Activated naive CD8-positive, alpha-beta T cell treated with anti-CD3 and anti-CD28 coated beads for 36 hours (primary cell): ENCODE measurements around the gene CBX5. TPM values are rescaled to one million over a fixed set of nuclear protein-coding genes. Genes with fewer than 3 reads are reported as not detected.
"Not testable (repeated sequence)": the region's sequence is repeated elsewhere in the genome, so short reads cannot be mapped to it uniquely, and the experiment has no call there.

ENCODE experiments used
- DNase-seq: peaks from one replicate; pipeline ENCODE4 v3.0.0; 2021
- H3K27ac Mint-ChIP-seq: one replicate; pipeline ENCODE4 v1.8.0; 2022; ENCODE audit warnings: mild to moderate bottlenecking, moderate library complexity, mixed read lengths
- H3K27me3 Mint-ChIP-seq: one replicate; pipeline ENCODE4 v1.8.0; 2022; ENCODE audit warnings: mild to moderate bottlenecking, mixed read lengths
- H3K36me3 Mint-ChIP-seq: one replicate; pipeline ENCODE4 v1.8.0; 2021; ENCODE audit warnings: mild to moderate bottlenecking, mixed read lengths
- H3K4me1 Mint-ChIP-seq: one replicate; pipeline ENCODE4 v1.8.0; 2021; ENCODE audit warnings: mixed read lengths
- H3K4me3 Mint-ChIP-seq: one replicate; pipeline ENCODE4 v1.8.0; 2022; ENCODE audit warnings: mild to moderate bottlenecking, moderate library complexity, mixed read lengths
- H3K9me3 Mint-ChIP-seq: one replicate; pipeline ENCODE4 v1.8.0; 2022; ENCODE audit warnings: mixed read lengths
- total RNA-seq, 2 experiments: library from RNA; stranded (reverse); gene quantifications; one replicate each; pipeline ENCODE4 v1.2.3, GENCODE V29; 2021

The CBX5 gene
- total RNA-seq, 2 experiments from 2014 or later = 101 to 105 TPM

DNA sequence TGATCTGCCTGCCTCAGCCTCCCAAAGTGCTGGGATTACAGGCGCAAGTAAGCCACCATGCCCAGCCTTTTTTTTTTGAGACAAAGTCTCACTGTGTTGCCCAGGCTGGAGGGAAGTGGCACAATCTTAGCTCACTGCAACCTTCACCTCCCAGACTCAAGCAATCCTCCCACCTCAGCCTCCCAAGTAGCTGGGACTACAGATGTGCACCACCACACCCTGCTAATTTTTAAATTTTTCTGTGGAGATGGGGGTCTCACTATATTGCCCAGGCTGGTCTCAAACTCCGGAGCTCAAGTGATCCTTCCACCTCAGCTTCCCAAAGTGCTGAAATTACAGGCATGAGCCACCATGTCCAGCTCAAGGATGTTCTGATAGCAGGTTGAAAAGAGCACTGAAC is 85.3 kb downstream of the CBX5 start:
- H3K9me3 Mint-ChIP-seq, H3K4me3 Mint-ChIP-seq, H3K27ac Mint-ChIP-seq, DNase-seq, H3K4me1 Mint-ChIP-seq, H3K36me3 Mint-ChIP-seq: not testable (repeated sequence)
- peaks cover 84% of the 10 kb centered on the region for H3K27me3 Mint-ChIP-seq

DNA sequence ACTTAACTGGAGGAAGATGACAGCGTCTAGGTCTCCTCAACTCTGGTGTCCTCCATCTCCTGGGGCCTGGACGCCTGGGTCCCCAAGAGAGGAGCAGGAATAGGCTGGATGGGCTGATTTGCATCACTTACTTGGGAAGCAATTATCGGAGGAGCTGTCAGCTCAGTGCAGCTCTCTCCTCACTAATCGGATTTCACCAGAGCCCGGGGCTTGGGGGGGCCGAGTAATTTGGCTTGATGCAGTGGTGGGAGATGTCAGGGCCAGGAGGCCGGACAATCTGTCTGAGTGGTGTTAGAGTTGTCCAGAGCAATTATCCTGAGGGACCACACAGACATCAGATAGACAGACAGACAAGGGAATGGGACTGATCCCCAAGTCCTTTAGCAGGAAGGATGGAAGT is 86.5 kb downstream of the CBX5 start:
- no peak for DNase-seq
- Mint-ChIP-seq H3K36me3 (no peaks in the 10 kb centered on the region), H3K9me3 (no peaks in the 10 kb centered on the region), H3K4me1 (peaks cover 12% of the 10 kb centered on the region), H3K27me3 (peaks cover 77% of the 10 kb centered on the region), H3K4me3 (no peak overlapping the region), H3K27ac (no peak overlapping the region)

DNA sequence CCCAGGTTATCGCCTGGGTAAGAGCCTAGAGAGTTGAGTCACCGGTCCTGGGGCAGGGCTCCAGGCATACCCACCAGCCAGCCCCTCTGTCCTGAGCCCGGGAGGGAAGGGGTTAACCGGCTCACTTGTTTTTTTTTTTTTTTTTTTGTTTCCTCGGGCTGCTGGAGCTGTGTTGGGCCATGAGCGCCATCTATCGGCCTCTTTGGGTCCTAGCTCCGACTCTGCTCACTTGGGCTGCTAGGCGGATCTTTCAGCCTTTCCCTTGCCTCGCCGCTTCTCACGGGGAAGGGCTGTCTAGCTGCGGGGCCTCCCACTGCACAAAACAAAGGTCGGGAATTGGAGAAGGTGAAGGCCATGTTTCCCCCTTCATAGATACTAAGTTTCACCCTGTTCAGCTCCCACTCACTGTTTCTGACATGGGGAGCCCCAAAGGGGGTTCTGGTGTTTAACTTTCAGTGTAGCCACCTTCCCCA is 88.3 kb downstream of the CBX5 start:
- DNase-seq = peak; percentile 70
- Mint-ChIP-seq H3K9me3 (no peaks in the 10 kb centered on the region), H3K4me3 (no peak overlapping the region), H3K27me3 (peaks cover 58% of the 10 kb centered on the region), H3K27ac (no peak overlapping the region), H3K36me3 (no peaks in the 10 kb centered on the region), H3K4me1 (peaks cover 19% of the 10 kb centered on the region)

DNA sequence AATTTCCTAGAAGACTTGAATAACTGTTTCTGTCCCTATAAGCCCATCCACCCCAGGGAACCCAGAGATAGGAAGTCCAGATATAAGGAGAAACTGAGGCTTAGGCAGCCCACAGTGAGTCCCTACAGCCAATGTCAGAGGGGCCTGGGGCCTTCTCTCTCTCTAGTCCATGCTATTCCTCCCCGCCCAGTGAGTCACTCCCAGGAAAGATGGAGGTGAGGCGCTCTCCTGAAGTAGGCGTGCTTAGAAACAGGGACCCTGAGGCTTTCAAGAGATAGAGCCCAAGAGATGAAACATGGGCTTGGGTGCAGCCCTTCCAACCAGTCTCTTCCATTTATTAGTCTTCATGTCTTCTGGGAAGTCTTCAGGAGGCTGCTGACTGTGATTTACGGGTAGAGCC is 88.8 kb downstream of the CBX5 start:
- H3K4me1 Mint-ChIP-seq = peaks cover 16% of the 10 kb centered on the region
- no peak for DNase-seq
- no peak overlapping the region for H3K27ac Mint-ChIP-seq
- H3K9me3 Mint-ChIP-seq = no peaks in the 10 kb centered on the region
- no peaks in the 10 kb centered on the region for H3K36me3 Mint-ChIP-seq
- no peak overlapping the region for H3K4me3 Mint-ChIP-seq
- peaks cover 54% of the 10 kb centered on the region for H3K27me3 Mint-ChIP-seq

DNA sequence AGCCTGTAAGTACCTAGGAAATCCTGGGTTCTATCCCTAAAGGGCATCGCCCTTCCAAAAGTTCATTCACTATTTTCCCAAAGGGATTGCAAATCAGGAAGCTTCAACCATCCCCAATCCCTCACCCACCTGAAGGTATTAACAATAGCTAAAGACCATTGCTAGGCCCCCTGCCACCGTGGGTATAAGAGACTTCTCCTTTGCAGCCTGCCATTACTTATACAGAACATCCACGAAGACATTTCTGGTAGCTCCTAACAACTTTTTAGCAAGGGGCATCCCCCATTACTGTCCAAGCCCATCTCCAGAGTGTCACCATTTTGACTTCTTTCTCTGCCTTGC is 90.8 kb downstream of the CBX5 start:
- H3K4me1 Mint-ChIP-seq = peaks cover 16% of the 10 kb centered on the region
- peak overlapping the region; percentile 85 for H3K4me3 Mint-ChIP-seq

DNA sequence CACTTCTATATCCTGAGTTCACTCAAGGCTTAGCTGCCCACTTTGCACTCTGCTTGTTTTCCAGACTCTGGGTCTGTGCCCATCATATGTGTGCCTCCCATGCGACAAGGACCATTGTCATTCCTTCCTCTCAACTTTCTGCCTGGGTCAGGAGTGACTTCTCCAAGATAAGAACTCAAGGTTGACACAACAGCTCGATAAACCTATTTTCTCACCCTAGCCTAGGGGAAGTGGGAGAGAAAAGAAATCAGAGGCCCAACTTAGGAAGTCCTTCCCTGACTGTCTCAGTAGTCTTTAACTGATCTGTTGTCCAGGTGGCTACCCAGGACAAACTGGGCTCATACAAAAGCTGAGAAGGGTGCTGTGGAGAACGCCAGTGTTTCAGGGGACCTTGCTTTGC is 92.8 kb downstream of the CBX5 start:
- H3K27ac Mint-ChIP-seq = no peak overlapping the region
- H3K4me1 Mint-ChIP-seq = peaks cover 16% of the 10 kb centered on the region
- peaks cover 17% of the 10 kb centered on the region for H3K27me3 Mint-ChIP-seq
- DNase-seq = no peak
- no peaks in the 10 kb centered on the region for H3K9me3 Mint-ChIP-seq
- H3K4me3 Mint-ChIP-seq = peak overlapping the region; percentile 70
- no peaks in the 10 kb centered on the region for H3K36me3 Mint-ChIP-seq

More for the DNA sequence above, 90.8 kb downstream of the CBX5 start:
- Mint-ChIP-seq H3K9me3 (no peaks in the 10 kb centered on the region), H3K27ac (no peak overlapping the region), H3K36me3 (no peaks in the 10 kb centered on the region), H3K27me3 (peaks cover 36% of the 10 kb centered on the region)
- no peak for DNase-seq

DNA sequence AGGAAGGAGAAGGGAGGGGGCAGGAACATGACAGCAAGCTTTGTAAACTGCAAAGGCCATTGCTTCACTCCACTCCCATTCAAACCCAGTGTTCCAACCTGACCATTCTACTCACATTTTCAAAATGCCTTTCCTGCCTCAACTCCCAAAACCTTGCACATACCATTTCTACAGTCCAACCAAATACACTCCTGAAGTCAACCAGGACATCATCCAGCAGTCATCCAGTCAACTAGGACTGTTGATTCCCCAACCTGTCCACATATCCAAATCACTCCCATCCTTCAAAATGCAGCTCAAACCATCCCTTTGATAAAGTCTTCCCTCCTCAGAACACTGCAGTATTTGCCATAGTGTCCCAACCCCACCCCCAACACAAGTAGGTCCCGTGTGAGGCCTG is 94.0 kb downstream of the CBX5 start:
- Mint-ChIP-seq H3K36me3 (no peaks in the 10 kb centered on the region), H3K4me3 (no peak overlapping the region), H3K27me3 (peaks cover 10% of the 10 kb centered on the region), H3K27ac (no peak overlapping the region), H3K9me3 (no peaks in the 10 kb centered on the region), H3K4me1 (peaks cover 14% of the 10 kb centered on the region)
- no peak for DNase-seq

DNA sequence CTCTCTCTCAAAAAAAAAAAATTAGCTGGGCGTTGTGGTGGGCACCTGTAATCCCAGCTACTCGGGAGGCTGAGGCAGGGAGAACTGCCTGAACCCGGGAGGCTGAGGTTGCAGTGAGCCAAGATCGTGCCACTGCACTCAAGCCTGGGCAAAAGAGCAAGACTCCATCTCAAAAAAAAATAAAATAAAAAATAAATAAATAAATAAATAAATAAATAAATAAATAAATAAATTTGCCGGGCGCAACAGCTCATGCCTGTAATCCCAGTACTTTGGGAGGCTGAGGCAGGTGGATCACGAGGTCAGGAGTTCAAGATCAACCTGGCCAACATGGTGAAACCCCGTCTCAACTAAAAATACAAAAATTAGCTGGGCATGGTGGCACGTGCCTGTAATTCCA is 94.6 kb downstream of the CBX5 start:
- H3K4me3 Mint-ChIP-seq = not testable (repeated sequence)
- H3K4me1 Mint-ChIP-seq = peaks cover 14% of the 10 kb centered on the region

DNA sequence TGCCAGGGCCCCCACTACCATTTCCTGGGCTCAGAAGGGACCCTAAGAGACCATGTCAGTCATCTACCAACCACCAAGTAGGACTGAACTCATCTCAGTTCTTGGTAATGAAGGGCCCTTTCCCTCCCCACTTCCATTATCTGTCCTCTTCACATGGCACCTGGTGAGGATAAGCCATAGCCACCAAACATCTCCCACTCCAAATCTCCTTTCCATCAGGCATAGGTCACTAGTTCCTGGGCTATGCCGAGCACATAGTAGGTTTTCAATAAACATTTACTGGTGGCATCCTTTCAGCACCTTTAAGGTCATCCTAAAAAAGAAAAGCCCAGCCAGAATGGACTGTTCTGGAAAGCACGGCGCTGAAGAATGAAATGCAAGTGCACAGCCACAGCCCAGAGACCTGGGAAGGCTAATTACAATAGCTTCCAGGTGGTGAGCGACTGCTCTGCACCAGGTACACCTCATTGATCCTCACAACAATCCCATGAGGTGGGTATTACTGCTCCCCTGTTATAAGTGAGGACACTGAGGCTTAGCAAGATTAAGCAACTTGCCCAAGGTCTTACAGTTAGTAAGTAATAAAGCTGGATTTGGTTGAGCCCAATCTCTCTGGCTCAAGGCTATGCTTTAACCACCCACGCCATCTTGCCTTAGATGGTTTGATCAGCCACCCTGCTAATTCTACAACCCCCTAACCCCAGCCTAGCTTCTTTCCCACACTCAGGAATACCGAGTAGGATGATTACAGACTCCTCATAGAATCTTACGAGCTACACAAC is 95.7 kb downstream of the CBX5 start:
- no peaks in the 10 kb centered on the region for H3K36me3 Mint-ChIP-seq
- peaks cover 11% of the 10 kb centered on the region for H3K4me1 Mint-ChIP-seq
- no peak for DNase-seq
- no peaks in the 10 kb centered on the region for H3K27me3 Mint-ChIP-seq
- H3K27ac Mint-ChIP-seq = no peak overlapping the region
- no peaks in the 10 kb centered on the region for H3K9me3 Mint-ChIP-seq
- H3K4me3 Mint-ChIP-seq = no peak overlapping the region

More for the DNA sequence above, 94.6 kb downstream of the CBX5 start:
- not testable (repeated sequence) for H3K27ac Mint-ChIP-seq, H3K36me3 Mint-ChIP-seq, DNase-seq, H3K27me3 Mint-ChIP-seq, H3K9me3 Mint-ChIP-seq

DNA sequence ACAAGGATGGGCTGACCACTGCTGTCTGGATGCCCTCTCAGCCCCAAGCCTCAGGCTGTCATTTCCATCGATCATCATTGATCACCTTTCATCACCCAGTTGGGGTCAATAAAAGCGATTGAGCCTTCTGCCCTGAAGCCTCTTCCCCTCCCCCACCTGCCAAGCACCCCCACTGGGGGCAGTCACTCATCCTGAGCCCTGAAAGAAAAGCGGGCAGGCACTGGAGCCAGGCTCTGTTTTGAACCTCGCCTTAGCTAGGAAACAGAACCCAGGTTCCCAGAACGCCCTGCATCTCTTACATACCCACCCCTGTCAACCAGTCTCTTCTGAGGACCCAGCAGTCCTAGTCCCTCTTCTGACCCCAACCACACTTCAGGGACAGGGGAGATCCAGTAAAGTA is 96.9 kb downstream of the CBX5 start:
- H3K27ac Mint-ChIP-seq = no peak overlapping the region
- no peaks in the 10 kb centered on the region for H3K9me3 Mint-ChIP-seq
- H3K4me1 Mint-ChIP-seq = peaks cover 8% of the 10 kb centered on the region
- no peaks in the 10 kb centered on the region for H3K36me3 Mint-ChIP-seq
- H3K4me3 Mint-ChIP-seq = no peak overlapping the region
- DNase-seq = no peak
- no peaks in the 10 kb centered on the region for H3K27me3 Mint-ChIP-seq

DNA sequence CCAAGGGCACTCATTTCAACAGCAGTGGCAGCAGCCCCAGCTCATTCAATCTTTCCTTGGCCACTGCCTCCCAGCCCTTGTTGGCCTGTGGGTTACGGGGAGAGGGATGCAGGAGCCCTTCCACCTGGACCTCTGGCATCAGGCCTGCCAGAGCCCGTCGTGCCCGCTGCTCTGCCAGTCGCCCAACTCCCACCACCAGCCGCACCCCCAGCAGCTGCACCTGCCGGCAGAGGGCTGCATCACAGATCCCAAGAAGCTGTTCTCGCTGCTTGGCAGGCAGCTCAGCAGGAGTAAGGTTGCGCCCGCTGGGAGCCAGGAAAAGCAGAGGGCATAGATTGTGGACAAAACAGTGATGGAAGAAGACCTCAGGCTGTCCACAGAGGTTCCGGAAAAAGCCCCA is 97.8 kb downstream of the CBX5 start:
- H3K27ac Mint-ChIP-seq = no peak overlapping the region
- H3K27me3 Mint-ChIP-seq = no peaks in the 10 kb centered on the region
- H3K4me1 Mint-ChIP-seq = no peaks in the 10 kb centered on the region
- no peaks in the 10 kb centered on the region for H3K36me3 Mint-ChIP-seq
- H3K9me3 Mint-ChIP-seq = no peaks in the 10 kb centered on the region
- no peak for DNase-seq
- no peak overlapping the region for H3K4me3 Mint-ChIP-seq

Other genes starting within 250 kb of the CBX5 start
- gene HOXC5, start 247.1 kb downstream of the CBX5 start, total RNA-seq = not detected
- 1 to 10 TPM in 1 of 2 experiments, under 1 TPM in 1; 0.56 to 1.0 TPM for gene HOXC4, start 226.3 kb downstream of the CBX5 start, total RNA-seq
- gene SMUG1, start 91.1 kb downstream of the CBX5 start, total RNA-seq = 10 to 100 TPM; 18.0 to 18.3 TPM
- gene HNRNPA1, start 604 bp upstream of the CBX5 start, total RNA-seq = 1,000 to 10,000 TPM; 2,335 to 2,367 TPM
- gene NFE2, start 20.9 kb upstream of the CBX5 start, total RNA-seq = not detected
- 100 to 1,000 TPM in 1 of 2 experiments, 10 to 100 TPM in 1; 96.3 to 102 TPM for gene COPZ1, start 45.0 kb upstream of the CBX5 start, total RNA-seq
- 1 to 10 TPM in 1 of 2 experiments, under 1 TPM in 1; 0.62 to 1.2 TPM for gene GPR84, start 84.4 kb upstream of the CBX5 start, total RNA-seq
- 1 to 10 TPM; 1.0 to 1.1 TPM for gene ZNF385A, start 104.6 kb upstream of the CBX5 start, total RNA-seq
- 10 to 100 TPM; 18.3 to 20.1 TPM for gene ITGA5, start 139.1 kb upstream of the CBX5 start, total RNA-seq
- 1 to 10 TPM; 7.8 to 9.6 TPM for gene GTSF1, start 193.5 kb upstream of the CBX5 start, total RNA-seq
- gene NCKAP1L, start 217.6 kb upstream of the CBX5 start, total RNA-seq = 10 to 100 TPM; 72.6 to 73.1 TPM